IPS DF 4.7 (cell line): ENCODE results near the gene NECAB2.

Experiments
- DNase-seq: peaks from one replicate; pipeline ENCODE4 v3.0.0-alpha.2; 2013; ENCODE audit warnings: low spot score; ENCODE audit errors: extremely low read depth

The NECAB2 gene

DNA sequence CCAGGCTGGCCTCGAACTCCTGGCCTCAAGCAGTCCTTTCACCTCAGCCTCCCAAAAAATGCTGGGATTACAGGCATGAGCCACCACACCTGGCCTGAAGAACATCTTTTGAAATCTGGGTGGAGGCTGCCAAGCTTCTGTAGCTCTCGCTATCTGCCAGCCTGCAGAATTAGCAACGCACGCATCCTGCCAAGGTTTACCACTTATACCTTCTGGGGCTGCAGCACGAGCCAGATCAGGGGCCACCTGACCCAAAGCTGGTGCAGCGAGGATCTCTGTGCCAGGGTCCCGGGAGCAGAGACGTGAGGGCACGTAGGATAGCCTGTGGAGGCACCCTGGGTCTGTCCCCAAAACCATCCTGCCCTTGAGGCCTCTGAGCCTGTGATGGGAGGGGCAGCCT lies 52.3 kb downstream of the NECAB2 start:
- no peak for DNase-seq

GRCh38 chr16:84021488-84021887 lies 53.4 kb downstream of the NECAB2 start:
- DNase-seq = no peak

GRCh38 chr16:84022644-84023043 lies 54.6 kb downstream of the NECAB2 start:
- no peak for DNase-seq

- DNase-seq = no peak
Measured at GRCh38 chr16:84024854-84025253, 56.8 kb downstream of the NECAB2 start.

DNA sequence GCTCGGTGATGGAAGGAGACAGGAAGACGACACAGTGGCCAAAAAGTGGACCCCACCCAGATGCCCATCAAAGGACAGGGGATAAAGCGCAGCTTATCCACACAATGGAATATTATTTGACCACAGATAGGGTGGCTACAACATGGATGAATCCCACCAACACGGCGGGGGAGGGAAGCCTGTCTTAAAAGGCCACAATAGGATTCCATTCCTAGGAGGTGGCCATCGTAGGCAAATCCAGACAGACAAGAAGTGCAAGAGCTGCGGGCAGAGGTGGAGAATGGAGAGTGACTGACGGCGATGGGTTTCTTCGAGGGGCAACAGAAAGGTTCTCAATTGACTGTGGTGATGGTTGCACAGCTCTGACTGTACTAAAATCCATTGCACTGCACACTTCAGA lies 58.6 kb downstream of the NECAB2 start:
- no peak for DNase-seq

DNA sequence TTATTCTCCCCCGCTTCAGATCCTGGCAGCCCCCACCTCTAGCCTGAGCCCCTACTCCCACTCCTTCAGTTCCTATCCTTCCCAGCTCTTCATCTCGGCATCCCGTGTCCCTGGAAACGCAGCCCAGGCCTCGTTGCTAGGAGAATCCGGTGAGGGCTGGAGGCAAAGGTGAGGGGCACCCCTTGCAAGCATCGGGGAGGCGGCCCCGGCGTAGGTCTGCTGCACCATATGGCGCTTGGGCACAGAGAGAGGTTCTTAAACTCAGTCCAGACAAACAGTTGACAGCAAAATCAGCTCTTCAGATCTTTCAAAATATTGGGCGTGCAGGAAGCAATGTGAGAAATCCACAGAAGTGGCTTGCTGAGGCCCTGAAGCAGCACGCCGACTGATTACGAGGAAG lies 59.6 kb downstream of the NECAB2 start:
- DNase-seq = no peak

DNA sequence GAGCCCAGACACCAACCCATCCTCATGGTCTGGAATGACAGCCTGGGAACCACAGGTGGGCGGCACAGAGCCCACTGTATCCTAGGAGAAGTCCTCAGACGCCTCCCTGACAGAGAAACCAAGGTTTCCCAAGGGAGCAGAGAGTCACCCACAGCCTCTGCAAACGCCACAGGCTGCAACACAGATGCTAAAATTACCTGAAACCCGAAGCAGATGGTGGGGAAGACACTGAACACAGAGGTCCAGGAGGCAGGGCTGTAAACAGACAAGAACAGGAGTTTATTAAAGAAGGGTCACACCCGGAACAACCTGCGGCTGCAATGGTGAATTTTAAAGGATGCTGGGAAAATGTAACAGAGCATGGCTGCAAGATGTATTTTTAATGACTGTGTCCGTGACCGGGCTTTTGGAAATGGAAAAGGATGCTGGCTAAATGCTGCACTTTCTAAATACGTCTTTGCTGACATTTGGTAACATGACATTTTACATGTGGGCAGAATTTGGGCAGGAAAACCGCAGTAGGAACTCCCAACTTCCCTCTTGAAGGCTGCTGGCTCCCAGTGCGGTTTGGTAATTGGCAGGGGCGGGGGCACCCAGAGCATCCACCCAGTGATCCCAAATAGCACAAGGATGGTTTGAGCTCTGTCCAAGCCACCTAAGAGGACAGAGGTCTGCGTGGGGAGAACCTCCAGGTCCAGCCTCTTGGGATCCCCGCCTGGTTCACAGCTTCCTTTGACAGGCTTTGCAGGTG lies 61.4 kb downstream of the NECAB2 start:
- DNase-seq = no peak

GRCh38 chr16:84031556-84031955 lies 63.5 kb downstream of the NECAB2 start:
- no peak for DNase-seq

- no peak for DNase-seq
Measured at GRCh38 chr16:84032458-84033178, 64.6 kb downstream of the NECAB2 start.

DNA sequence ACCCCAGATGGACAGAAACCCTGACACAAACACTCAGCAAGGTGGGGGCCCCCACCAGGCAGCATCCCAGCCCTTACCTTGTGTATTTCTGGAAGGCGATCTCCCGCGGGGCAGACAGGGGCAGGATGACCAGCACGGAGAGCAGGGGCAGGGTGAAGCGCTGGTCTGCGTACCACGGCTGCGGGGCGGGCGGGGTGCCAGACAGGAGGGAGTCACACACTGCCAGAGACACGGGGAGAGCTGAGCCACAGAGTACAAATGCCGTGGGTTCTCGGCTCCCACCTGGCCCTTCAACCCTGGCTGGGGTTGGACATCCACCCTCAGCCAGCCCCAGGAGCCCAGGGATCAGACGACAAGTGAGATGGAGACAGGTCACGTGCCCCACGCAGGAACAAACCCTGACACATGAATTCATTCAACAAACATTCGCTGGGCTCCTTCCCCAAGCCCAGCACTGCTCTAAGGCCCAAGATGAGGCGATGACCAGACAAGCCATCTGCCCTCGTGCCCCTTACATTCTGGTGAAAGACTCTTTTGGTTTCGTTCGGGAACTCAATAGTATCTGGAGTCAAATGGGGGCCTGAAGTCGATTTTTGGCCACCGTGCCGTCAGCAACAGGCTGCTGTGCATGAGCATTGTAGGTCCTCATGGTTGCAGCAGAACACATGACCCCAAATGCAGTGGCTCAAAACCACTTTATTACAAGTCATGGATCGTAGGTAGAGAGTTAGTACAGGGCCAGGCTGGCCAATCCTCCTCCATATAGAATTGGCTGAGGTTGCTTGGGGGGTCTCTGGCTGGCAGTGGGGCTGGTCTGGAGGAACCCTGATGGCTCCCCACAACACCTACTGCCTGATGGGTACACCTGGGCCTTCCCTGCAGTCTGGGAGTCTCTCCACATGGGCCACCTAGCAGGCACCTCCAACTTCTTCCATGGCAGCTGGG lies 65.5 kb downstream of the NECAB2 start:
- no peak for DNase-seq

DNA sequence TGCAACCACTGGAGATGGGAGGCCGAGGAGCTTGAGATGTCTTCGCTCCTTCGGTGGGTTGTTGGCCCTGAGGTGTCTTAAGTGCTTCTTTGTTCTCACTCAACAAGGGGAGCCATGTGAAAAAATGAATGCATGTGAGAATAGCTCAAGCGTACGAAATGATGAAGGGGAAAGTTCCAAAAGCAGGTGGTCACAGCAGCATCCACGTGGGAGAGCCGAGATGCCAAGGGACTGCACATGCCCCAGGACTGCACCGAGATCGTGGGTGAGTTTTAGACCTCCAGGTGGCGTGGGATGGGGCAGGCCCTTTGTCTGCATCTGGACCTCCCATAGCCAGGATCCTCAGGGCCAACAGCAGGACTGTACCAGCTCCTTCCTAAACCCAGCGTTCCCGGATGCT lies 66.5 kb downstream of the NECAB2 start:
- DNase-seq = no peak

- no peak for DNase-seq
Measured at GRCh38 chr16:84036131-84036530, 68.1 kb downstream of the NECAB2 start.

GRCh38 chr16:84036982-84037425 lies 69.0 kb downstream of the NECAB2 start:
- DNase-seq = no peak

GRCh38 chr16:84038469-84038868 lies 70.4 kb downstream of the NECAB2 start:
- no peak for DNase-seq

DNA sequence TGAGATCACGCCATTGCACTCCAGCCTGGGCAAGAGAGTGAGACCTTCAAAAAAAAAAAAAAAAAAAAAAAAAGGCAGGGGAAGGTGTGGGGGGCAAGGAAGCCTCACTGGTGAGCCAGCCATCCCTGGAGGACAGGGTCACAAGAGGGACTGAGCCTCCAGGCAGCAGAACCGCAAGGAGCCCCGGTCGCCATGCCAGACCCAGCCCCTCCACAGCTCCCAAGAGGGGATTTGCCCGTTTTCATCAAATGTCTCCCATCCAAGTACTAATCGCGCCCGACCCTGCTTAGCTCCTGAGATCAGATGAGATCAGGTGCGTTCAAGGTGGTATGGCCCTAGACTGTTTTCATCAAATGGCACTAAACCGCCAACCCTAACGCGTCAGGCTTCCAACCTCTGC lies 71.7 kb downstream of the NECAB2 start:
- DNase-seq = no peak

DNA sequence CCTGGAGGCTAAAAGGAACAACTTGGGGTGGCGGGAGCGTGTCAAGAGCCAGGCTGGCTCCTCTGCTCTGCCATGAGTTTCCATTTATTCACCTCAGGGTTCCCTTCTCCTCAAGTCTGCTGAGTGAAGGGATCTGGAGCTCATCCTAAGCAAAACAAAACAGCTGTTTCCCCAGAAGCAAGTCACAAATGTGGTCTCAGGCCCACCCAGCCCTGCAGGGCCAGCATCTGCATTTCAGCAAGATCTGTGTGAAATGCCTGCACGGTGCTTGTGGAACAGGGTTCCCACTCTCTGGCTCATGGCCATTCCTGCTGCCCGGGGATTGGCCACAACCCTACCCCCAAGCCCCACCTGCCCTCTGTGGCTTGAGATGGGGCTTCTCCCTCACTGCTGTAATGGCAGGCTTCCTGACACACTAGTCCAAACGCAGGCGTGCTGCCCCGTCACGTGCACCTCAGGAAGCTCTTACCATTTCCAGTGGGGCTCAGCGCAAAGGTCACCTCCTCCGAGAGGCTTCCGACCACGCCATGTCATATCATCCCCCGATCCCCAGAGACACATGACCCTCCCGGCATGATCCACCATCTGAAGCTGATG lies 72.3 kb downstream of the NECAB2 start:
- no peak for DNase-seq

DNA sequence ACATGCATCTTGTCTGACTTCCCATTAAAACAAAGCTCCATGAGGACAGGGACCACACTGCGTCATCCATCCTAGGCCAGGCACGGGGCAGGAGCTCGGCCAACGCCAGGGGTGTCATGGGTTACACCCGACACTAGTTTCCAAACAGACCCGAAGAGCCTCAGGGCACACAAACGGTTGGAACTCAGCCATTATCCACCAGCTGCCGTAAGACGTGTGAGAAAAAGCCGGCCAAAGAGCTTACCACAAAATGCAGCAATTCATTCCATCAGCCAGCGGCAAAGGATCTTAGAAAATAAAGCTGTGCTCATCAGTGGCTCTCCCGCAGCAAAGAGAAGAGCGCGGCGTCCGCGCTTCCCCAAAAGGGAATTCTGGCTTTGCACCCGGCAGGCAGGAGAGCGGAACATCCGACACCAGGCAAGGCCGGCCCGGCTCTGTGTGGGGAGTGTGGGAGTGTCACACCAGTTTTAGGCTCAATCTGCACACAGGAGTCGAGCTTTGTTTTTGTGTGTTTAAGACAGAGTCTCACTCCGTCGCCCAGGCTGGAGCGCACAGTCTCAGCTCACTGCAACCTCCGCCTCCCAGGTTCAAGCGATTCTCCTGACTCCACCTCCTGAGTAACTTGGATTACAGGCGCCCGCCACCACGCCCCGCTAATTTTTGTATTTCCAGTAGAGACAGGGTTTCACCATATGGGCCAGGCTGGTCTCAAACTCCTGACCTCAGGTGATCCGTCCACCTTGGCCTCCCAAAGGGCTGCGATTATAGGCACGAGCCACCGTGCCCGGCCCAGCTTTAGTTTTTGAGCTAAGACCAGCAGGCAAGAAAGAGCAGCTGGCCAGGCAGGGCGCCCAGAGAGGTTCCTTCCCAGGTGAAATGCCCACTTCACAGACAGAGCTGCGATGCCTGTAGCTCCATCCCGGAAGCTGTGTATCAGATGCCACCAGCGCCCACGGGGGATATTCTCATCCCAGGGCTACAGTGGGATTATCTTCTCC lies 73.1 kb downstream of the NECAB2 start:
- no peak for DNase-seq

- no peak for DNase-seq
Measured at GRCh38 chr16:84041881-84042280, 73.8 kb downstream of the NECAB2 start.

DNA sequence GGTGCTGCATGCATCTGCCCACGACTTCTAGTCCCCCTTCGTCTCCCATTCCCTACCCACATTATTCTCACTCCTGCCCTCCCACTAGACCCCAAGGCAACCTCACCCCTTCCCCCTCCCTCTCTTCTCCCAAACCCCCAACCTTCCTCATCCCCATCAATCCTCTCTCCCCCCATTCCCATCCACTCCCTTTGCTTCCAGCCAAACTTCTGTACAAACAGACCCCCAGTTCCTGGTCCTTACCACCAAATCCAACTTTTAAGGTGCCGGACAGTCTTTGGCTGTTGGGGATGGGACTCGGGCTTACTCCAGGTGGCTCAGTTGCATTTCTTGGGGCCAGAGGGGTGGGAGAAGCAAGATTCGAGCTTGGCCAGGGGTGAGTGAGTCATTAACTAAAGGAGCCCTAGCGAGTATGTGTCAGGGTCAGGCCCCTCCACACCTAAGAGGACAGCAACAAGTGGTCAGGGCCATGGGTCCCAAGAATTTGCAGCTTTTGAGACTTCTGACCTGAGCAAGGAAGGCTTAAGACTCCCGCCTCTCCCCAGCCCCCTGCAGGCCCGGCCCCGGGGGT lies 74.3 kb downstream of the NECAB2 start, which contains the start of gene SLC38A8:
Gene SLC38A8 (minus strand): TSS at position 488 of the 571 bp plus-strand sequence. CDS start 638 bp downstream, outside the sequence.
- no peak for DNase-seq
